Activated CD8-positive, alpha-beta memory T cell treated with anti-CD3 and anti-CD28 coated beads for 48 hours (primary cell): ENCODE data around the gene MZF1.

Experiments used
- DNase-seq, 3 experiments: peaks; one replicate each; pipeline ENCODE4 v3.0.0-alpha.2; 2020; ENCODE audit warnings: low read depth in 2 of 3, low spot score in 2 of 3

MZF1 gene

DNA sequence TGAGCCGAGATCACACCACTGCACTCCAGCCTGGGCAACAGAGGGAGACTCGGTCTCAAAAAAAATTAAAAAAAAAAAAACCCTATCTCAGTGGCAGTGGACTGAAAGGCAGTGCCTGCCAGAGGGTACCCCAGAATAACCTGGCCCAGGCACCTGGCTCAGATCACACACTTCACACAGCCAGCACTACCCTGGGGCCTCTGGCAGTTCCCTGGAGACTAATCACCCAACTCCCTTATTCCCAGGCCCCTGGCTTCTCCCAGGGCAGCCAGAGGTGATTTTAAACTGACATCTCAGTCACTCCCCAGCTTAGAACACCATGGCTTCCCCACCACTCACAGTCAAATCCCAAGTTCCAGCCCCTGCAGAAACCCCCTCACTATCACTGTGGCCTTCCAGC lies 57.9 kb downstream of the MZF1 start:
- DNase-seq = no peak

DNA sequence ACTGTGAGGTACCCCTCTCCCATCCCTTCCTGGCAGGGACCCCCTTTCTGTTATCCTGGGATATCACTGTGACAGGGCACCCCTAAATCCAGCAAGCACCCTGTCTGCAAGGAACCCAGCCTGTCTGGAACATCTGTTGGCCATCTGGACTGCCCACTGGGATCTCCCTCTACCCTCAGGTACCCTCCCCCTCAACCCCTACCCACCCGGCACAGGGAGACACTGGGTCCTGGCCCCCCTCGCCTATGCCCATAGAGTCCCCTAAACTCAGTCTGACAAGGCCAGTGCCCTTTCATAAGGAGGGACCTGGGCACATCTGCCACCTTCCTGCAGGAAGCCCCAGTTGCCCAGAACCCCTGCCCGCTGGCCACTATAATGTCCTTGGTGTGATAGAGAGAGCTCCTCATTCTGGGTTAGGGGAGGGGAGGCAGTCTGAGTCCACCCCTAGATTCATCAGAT lies 58.5 kb downstream of the MZF1 start:
- no peak for DNase-seq

DNA sequence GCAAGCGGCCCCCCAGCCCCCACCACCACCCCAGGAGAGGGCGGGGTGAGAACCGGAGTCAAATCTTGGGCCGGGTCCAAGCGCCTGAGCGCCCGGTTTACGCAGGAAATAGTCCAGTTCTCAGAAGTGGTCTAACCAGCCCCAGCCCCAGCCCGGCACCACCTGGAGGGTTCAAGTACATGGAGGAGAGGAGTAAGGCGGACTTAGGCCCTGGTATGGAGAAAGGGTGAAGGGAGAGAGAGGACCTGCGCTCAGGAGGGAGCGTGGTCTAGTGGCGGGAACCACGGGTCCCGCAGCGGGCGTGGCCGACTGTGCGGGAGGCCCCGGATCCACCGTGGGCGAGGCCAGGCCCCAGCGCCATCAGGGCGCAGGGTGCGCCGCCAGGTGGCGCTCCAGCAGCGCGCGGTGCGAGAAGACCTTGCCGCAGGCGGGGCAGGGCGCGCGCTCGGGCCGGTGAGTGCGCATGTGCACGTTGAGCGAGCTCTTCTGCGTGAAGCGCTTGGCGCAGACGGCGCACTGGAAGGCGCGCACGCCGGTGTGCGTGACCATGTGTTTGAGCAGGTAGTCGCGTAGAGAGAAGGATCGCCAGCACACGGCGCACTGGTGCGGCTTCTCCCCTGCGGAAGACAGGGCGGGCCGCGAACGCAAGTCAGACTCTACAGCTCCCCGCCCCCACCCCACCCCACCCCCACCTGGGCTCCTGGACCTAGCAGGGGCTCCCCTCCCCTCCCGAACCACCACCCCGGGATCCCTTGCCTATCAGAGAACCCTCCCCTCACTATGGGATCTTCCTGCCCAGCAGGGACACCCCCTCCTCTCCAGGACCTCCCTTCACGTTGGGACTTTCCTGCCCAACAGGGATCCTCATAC lies 59.2 kb downstream of the MZF1 start:
- peak; percentile 88 to 94 (median 92) for DNase-seq

DNA sequence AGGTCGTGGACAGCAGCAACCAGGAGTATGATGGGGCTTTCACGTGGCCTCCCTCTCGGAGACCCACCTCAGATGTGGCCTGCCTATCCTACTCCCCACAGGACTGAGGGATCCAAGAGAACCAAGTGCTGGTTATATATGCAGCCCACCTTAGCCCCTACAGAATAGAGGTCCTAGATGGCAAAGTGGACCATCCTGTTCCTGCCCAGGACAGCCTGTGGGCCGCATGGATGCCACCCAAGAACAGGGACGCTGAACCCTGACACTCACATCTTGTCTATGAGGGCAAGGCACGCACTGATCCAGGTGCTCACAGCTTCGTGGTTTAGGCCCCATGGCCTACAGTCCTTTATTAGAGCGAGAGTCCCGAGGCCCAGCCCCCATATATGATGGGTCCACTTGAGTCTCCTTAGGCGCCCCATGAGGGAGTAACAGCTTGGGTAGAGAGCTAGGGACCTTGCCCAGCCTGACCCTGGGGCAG lies 59.9 kb downstream of the MZF1 start:
- DNase-seq = no peak
